NOMO-1 (cell line): ENCODE results near the gene PDIK1L.
A peak's percentile ranks its signal among the peaks of the same experiment; 100 is the strongest.

Experiments
- DNase-seq, 2 experiments: peaks; one replicate each; lab custom pipeline; 2025; ENCODE audit not compliant: unreplicated experiment in 2 of 2; lab: John Stamatoyannopoulos, UW

Gene PDIK1L

GRCh38 chr1:26169198-26169554 is 57.6 kb downstream of the PDIK1L start:
- DNase-seq: no peak

GRCh38 chr1:26169669-26170471 is 58.2 kb downstream of the PDIK1L start, which contains the start of gene ZNF593:
Gene ZNF593 (plus strand): TSS chr1:26169908. CDS start chr1:26169984, 76 bp downstream.
- DNase-seq: peak; percentile 85 to 95

- no peak for DNase-seq
These were observed 58.8 kb downstream of the PDIK1L start for GRCh38 chr1:26170472-26170821.

- no peak for DNase-seq
These were observed 59.8 kb downstream of the PDIK1L start, which contains the start of gene ZNF593OS for GRCh38 chr1:26171084-26172072. Gene ZNF593OS (minus strand): TSS chr1:26171832. CDS start chr1:26171661, 171 bp downstream.
